GM19455 (cell line): Measurements from ENCODE around the gene EPS8L1.
"Not testable (repeated sequence)": the region's sequence is repeated elsewhere in the genome, so short reads cannot be mapped to it uniquely, and the experiment has no call there.

Experiments used
- ATAC-seq: cut with Tn5 transposase; IDR thresholded peaks from one replicate; pipeline ENCODE4 v1.9.1; 2021; ENCODE audit not compliant: unreplicated experiment

EPS8L1 gene

DNA sequence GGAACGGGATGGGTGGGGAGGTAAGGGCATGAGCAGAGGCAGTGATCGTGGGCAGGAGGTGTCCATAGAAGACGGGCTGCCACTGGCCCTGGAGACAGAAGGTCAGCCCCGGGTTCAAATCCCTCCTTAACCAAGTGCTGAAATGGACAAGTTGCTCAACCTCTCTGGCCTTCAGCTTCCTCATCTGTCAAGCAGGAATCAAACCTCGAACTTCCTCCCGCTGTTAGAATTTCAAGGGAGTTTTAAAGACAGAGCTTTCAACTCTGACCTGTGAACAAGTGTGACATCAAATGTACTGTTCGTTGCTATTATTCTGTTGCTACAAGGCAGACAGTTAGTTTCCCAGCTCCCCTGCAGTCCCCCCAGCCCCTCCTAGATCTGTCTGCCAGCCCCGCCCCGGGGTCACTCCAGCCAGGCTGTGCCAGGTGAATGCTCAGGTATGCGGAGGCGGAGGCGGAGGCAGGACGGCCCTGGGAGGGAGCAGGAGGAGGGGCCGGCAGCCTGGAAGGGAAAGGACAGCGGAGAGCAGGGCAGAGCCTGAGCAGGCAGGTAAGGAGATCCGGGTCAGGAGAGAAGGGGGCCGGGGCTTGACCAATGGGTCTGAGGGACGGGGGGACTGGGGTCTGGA, at the start of gene EPS8L1:
Gene EPS8L1 (plus strand): TSS at position 499 of the 628 bp plus-strand sequence. CDS start 576 bp downstream, outside the sequence.
- no peak for ATAC-seq

DNA sequence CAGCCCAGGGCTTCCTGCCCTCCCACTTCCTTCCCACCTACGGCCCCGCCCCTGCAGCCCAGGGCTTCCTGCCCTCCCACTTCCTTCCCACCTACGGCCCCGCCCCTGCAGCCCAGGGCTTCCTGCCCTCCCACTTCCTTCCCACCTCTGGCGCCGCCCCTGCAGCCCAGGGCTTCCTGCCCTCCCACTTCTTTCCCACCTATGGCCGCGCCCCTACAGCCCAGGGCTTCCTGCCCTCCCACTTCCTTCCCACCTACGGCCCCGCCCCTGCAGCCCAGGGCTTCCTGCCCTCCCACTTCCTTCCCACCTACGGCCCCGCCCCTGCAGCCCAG, 48.6 kb upstream of the EPS8L1 start:
- not testable (repeated sequence) for ATAC-seq

DNA sequence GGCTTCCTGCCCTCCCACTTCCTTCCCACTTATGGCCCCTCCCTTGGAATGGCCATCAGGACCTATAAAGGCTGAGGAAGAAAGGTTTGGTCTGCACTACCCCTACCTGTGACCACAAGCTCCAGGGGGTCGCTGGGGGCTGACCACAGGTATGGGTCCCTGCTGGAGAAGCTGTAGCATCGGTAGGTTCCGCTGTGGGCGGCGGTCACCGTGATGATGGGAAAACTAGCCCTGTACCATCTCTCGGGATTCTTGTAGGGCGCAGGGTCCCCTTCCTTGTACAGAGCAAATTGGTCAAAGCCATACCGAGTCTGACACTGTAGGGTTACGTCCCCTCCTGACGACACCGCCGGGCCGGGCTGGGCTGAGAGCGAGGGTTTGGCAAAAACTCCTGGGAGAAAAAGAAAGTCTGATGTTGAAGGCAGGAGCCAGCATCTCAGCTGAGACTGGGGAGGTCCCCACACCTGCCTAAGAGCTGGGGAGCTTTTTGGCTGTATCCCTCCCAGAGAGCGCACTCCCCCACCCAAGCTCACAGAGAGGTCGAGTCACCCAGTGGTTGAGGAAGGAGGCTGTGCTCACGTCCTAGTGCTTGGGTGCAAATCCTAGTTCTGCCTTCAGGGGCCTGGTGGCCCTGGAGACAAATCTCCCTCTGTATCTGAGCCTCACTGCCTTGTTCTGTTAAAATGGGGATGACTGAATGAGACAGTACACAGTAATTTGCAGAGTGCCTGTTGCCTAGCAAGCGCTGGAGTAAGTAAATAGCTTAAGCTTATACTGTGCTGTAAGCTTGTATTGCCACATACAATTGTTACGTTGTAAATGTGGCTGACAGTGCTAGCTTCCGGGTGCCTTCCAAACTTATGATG, 48.0 kb upstream of the EPS8L1 start:
- no peak for ATAC-seq

DNA sequence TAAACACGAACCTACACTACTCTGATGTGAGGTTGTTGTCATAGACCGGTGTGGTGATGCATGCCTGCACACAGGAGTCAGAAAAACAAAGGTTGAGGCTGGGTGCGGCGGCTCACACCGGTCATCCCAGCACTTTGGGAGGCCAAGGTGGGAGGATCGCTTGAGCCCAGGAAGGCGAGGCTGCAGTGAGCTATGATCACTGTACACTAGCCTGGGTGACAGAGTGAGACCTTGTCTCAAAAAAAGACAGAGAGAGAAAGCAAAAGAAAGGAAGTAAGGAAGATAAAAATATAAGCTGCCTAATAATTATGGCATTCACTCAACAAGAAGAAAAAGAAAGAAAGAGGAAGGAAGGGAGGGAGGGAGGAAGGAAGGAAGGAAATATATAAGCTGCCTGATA, 46.9 kb upstream of the EPS8L1 start:
- ATAC-seq: no peak

DNA sequence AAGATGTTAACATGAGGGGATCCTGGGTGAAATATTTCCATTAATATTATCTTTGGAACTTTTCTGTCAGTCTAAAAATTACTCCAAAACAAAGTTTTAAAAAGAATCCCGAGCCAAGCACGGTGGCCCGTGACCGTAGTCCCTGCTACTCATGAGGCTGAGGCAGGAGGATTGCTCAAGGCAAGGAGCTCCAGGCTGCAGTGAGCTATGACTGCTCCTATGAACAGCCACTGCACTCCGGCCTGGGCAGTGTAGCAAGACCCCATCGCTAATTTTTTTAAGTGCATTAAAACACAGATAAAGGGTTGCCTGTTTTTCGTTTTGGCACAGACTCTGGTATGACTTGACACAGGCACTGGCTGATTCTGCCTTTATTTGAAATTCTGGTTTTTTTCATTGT, 44.5 kb upstream of the EPS8L1 start:
- ATAC-seq: no peak

DNA sequence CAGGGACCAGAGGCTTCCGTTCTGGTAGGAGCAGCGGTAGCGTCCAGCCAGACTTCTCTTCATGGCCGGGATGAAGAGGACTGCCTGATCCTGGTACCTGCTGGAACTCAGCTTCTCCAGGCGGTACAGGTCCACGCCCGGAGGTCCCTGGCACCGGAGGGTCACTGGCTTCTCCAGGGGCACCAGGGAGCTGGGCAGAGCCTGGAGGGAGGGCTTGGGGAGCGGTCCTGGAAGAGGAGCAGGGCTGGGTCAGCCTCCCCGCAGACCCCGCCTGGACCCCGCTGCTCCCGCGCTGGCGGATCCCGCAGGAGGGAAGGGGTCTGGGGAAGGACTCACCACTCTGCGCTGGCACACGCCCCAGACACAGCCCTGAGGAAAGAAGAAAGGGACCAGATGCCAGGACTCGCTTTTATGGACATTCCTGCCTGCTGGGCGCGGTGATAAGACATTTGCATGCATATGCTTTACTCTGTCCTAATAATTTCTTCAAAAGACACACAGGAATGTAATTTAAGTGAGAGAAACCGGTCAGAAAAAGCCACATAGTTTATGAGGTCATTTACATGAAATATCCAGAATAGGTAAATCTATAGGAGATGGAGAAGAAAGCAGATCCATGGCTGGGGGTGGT, 43.4 kb upstream of the EPS8L1 start:
- no peak for ATAC-seq

DNA sequence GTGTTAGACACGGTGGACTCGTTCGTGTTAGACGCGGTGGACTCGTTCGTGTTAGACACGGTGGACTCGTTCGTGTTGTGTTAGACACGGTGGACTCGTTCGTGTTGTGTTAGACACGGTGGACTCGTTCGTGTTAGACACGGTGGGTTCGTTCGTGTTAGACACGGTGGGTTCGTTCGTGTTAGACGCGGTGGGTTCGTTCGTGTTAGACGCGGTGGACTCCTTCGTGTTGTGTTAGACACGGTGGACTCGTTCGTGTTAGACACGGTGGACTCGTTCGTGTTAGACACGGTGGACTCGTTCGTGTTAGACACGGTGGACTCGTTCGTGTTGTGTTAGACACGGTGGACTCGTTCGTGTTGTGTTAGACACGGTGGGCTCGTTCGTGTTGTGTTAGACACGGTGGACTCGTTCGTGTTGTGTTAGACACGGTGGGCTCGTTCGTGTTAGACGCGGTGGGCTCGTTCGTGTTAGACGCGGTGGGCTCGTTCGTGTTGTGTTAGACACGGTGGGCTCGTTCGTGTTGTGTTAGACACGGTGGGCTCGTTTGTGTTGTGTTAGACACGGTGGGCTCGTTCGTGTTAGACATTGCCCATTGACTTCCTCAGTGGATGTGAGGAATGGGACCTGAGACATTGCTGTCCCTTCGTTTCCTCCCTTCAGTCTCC, 42.6 kb upstream of the EPS8L1 start:
- not testable (repeated sequence) for ATAC-seq

DNA sequence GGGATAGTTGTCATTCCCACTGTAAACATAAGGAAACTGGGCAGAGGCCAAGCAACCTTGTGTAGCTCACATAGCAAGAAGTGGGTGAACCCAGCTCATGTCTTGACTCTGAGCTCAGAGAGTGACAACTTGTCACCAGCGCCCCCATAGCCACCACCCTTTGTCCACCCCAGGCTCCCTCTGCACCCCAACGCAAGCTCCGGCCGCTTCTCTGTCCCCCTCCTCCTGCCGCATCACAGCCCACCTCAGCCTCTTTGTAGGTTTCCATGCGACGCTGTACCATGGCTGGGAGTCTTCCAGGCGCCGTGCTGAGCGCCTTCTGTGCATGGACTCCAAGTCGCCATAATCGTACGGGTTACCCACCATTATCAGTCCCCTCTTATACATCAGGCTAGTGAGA, 40.9 kb upstream of the EPS8L1 start:
- no peak for ATAC-seq

DNA sequence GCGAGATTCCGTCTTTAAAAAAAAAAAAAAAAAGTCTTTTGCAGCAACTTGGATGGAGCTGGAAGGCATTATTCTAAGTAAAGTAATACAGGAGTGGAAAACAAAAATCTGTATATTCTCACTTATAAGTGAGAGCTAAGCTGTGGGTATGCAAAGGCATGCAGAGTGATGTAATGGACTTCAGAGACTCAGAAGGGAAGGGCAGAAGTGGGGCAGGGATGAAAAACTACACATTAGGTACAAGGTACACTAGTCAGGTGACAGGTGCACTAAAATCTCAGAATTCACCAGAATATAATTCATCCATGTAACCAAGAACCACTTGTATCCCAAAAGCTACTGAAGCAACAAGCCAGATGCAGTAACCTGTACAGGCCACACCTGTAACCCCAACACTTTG, 39.6 kb upstream of the EPS8L1 start:
- no peak for ATAC-seq

DNA sequence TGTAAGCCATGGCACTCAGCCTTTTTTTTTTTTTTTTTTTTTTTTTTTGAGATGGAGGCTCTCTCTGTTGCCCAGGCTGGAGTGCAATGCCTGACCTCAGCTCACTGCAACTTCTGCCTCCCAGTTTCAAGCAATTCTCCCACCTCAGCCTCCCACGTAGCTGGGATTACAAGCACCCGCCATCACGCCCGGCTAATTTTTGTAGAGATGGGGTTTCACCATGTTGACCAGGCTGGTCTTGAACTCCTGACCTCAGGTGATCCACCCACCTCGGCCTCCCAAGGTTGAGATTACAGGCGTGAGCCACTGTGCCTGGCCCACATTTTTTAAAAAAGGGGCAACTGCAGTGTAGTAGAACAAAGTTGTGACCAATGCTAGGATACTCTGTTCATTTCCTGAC, 38.1 kb upstream of the EPS8L1 start:
- ATAC-seq: not testable (repeated sequence)

DNA sequence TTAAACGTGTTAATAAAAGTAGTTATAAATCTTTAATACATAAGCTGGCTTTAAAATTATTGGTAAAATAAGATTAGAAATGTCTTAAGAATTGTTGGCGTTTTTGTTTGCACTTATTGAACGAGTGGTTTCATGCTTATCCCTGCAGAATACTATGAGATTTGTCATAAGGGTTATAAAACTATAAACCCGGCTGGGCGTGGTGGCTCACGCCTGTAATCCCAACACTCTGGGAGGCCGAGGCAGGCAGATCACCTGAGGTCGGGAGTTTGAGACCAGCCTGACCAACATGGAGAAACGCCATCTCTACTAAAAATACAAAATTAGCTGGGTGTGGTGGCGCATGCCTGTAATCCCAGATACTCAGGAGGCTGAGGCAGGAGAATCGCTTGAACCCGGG, 35.0 kb upstream of the EPS8L1 start:
- ATAC-seq: not testable (repeated sequence)

DNA sequence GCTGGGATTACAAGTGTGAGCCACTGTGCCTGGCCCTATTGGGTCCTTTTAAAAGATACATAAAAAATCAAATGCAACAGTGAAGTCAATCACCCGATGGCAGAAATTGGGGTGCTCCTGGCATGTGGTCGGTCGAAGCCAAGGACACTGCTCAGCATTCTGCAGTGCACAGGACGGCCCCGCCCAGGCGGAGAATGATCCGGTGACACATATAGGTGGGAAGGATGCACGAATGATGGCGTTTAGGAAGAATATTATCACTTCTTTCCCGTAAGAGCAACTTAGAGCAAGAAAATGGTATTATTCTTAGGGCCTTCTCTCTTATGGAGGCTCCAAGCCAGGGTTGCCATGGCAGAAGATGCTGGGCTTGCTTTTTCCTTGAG, 34.4 kb upstream of the EPS8L1 start:
- no peak for ATAC-seq

DNA sequence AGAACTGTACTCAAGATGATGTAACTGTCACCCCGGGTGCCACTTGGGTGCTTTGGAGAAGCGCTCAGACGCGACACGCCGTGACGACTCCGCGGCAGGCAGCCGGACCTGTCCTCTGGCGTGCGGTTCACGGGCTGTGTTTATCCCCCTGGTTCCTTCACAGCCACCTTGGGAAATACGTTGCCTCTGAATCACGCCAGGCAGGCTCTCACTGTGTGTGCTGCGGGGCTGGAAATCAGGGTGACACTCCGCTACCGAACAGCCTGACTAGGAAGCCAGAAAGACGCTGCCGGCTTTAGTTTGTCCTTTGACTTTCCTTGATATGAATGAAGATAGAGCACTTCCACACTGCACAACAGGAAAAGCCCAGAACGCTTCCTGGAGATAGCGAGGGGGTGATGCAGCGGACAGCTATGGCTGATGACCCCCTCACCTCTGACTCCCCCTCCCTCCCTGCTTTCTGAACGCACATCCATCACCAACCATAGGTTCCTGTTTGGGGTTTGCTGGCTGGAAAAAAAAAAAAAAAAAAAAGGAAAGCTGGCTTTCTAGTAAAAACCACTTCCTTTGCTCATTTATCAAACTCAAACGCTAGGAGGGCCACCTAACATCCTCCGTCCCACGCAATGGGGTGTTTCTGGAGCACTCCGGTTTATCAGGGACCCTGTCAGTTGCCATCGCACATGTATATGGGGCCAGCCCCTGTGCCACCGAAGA, 33.9 kb upstream of the EPS8L1 start:
- ATAC-seq: no peak

DNA sequence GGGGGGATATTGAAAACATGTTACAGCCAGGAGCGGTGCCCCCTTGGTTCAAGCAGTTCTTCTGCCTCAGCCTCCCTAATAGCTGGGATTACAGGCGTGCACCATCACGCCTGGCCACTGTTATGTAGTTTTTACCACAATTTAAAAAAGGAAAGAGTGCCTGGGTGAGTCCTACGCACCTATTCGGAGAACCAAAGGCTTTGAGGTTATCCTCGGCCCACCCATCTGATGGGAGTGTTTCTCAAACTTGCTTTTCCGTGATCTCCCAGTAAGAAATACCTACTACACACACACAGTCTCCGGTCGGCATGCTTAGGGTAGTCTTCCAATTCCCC, 33.4 kb upstream of the EPS8L1 start:
- no peak for ATAC-seq

DNA sequence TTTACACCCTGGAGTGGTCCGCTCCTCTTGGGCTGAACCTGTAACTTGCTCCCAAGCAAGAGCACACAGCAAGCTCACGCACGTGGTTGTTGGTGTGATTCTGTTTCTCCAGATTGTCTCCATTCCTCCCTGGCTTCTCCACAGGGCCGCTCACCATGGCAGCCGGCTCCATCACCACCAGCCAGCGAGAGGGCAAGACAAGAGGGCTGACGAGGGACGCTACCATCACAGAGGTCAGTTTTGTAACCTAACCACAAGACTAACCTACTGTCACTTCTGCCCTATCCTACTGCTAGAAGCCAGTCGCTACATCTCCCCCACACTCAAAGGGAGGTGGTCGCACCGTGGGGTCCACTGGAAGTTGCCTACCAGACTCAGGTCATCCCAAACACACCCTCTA, 33.0 kb upstream of the EPS8L1 start:
- no peak for ATAC-seq

DNA sequence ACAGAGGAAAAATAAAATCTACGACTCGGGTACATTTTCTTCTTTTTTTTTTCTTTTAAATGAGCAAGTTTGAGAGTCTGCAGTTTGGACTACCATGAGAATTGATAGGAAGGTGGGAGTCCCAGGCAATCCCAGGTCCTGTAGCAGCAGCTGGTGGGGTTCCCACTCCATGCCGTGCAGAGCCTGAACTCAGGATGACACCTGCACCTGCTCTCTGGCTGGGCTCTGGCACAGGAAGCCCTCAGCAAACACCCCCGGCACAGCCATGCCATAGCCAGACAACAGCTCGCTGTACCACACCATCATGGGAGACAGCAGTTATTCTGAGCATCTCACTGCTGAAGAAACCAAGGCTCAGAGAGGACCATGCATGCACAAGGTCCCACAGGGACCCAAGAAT, 31.4 kb upstream of the EPS8L1 start:
- ATAC-seq: no peak

DNA sequence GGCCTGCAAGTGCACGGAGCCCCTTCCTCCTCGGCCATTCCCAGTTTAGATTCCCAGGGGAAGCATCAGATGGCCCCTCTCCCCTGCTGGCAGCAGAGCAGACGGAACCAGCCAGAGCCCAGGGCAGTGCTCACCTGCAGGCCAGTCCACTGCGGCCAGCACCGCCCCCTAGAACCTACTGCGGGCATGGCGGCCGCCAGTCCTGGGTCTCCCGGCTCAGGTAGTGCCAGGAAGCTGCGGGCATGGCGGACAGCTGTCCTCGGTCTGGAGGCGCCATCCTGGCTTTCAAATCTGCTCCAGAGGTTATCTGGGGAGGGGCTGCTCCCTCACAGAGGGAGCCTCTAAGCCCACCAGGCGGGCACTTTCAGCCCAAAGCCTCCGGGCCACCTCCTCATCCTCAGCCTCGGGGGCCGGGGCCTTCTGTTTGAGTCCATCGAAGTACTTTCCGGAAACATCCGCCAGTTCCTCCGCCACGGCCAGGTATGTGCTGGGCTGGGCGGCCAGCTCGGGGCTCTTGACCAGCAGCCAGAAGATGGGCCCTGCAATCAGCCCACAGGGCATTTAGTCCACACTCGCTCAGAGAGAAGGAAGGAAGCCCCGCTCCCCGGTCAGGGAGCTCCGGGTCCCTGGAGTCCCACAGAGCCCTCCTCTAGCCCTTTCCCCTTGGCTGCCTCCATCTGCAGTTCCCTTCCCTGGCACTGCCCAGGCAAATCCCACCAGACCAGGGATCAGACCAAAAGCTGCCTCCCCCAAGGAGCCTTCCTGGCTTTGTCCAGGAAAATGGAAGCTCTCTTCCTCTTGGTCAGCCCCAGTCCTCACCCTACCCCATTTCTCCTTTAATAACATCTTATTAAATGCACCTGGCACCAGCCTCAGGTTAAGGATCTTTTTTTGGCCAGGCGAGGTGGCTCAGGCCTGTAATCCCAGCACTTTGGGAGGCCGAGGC, 30.6 kb upstream of the EPS8L1 start:
- ATAC-seq: no peak

DNA sequence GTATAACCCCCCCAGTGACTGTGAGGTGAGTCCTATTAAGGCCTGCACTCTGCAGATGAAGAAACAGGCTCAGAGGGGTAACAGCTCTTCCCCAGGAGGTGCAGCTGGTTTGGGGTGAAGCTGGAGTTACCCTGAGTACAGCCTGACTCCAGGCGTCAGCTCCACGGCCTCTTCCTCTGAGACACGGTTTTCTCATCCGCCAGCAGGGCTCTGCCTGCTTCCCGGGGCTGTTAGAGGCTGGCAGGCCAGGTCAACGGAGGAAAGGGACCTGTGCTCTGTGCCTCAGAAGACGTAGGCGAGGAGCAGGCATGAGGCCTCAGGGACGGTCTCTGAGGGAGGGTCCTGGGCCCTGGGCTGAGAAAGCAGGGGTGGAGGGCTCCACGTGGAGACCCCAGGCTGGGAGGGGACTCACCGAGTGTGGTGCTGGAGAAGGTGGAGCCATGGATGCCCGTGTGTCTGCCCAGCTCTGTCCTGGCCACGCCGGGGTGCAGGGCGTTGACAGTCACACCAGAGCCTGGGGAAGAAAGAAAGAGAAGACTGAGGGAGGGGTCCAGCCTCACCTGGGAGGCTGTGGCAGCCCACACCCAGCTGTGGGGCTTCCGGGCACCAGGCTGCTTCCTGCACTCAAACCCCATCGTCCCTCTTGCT, 28.6 kb upstream of the EPS8L1 start:
- ATAC-seq: no peak

DNA sequence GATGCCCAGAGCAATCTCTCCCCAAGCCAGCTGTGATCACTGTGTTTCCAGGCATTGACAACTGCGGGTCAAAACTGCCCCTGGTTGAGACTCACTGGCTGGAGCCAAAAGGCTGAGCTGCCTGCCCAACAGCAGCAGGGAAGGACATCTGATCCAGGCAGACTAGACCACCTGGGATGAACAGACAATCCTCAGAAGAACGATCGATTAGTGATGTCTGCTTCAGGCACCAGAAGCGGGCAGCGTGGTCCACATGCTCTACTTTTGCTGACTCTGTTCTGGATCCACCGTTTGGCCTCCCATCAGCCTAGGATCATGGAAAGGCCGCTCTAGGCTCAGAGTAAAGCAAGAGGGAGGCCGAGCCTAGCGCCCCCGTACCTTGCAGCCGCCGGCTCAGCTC, 27.7 kb upstream of the EPS8L1 start:
- ATAC-seq: no peak

DNA sequence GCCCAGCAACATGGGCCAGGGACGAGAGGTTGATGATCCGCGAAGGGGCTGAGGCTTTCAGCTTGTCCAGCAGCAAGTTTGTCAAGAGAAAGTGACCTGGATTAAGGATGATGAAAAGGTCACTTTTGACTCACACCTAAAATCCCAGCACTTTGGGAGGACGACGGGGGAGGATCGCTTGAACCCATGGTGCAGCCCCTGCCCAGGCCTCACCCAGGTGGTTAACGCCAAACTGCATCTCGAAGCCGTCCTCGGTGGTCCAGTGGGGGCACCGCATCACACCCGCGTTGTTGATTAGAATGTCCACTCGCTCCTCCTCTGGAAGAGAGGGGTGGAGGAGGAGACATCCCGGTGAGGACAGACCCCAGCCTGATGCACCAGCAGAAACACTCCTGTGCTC, 27.2 kb upstream of the EPS8L1 start:
- no peak for ATAC-seq
